Activated CD8-positive, alpha-beta memory T cell treated with anti-CD3 and anti-CD28 coated beads, Interleukin-2, amount 50 U/mL, for 48 hours (primary cell): ENCODE results near the gene HDAC9.
"Not testable (repeated sequence)": the region's sequence is repeated elsewhere in the genome, so short reads cannot be mapped to it uniquely, and the experiment has no call there.

Source experiments
- DNase-seq: peaks from one replicate; pipeline ENCODE4 v3.0.0-alpha.2; 2020

Gene HDAC9

DNA sequence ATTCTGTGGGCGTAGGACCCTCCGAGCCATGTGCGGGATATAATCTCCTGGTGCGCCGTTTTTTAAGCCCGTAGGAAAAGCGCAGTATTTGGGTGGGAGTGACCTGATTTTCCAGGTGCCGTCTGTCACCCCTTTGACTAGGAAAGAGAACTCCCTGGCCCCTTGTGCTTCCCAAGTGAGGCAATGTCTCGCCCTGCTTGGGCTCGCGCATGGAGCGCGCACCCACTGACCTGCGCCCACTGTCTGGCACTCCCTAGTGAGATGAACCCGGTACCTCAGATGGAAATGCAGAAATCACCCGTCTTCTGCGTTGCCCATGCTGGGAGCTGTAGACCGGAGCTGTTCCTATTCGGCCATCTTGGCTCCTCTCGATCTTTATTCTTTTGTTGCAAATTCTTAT lies 495.2 kb downstream of the HDAC9 start:
- DNase-seq = not testable (repeated sequence)

DNA sequence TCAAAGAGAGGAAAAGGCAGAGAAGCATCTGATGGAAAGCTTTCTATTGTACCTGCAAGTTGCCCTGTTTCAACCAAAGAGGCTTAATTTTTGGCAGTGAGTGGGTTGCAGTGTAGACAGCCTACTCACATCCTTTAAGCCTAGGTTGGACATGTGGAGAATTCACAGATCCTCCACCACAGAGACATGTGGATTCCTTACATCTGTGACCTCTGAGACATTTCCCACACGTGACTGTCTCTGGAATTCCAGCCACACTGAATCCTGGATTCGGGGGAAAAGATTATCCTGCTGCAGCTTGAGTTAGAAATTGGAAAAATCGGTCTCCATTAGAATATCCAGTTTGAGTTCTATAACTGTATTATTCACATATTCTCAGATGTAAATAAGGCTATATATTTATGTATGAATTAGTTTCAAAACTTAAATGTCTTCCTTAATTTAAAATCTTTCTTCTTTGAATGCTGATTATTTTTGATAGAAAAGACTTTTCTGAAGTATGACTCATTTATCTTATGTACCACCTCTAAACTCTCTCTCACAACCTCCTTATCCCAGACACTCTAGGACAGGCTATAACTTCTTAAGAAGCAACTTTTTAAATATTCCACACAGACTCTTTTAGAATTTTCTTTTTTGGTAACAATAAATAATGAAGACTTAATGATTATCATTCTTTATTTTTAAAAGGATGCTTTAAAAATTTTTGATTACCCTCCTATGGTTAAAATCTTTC lies 498.6 kb downstream of the HDAC9 start:
- no peak for DNase-seq

GRCh38 chr7:18995270-18995671 lies 499.7 kb downstream of the HDAC9 start:
- DNase-seq = no peak

DNA sequence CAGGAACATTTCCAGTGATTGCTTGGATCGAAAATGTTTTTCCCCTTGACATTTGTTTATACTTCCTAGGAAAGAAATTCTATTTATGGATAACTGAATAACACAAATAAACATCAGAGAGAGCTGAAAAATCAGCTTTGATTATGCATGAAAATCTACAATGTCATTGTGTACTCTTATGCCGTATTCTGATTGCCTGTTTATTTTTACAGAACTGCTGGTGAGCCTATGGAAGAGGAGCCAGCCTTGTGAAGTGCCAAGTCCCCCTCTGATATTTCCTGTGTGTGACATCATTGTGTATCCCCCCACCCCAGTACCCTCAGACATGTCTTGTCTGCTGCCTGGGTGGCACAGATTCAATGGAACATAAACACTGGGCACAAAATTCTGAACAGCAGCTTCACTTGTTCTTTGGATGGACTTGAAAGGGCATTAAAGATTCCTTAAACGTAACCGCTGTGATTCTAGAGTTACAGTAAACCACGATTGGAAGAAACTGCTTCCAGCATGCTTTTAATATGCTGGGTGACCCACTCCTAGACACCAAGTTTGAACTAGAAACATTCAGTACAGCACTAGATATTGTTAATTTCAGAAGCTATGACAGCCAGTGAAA lies 500.4 kb downstream of the HDAC9 start:
- no peak for DNase-seq

DNA sequence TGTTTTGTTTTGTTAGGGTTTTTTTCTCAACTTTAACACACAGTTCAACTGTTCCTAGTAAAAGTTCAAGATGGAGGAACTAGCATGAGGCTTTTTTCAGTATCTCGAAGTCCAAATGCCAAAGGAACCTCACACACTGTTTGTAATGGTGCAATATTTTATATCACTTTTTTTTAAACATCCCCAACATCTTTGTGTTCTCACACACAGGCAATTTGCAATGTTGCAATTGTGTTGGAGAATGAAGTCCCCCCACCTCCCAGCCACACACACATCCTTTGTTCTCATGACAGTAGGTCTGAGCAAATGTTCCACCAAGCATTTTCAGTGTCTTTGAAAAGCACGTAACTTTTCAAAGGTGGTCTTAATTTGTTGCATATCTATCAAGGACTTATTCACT lies 501.0 kb downstream of the HDAC9 start:
- no peak for DNase-seq

- DNase-seq = no peak
Observed at GRCh38 chr7:18997477-18998150, 502.1 kb downstream of the HDAC9 start.

- no peak for DNase-seq
Observed at GRCh38 chr7:19000410-19000809, 504.9 kb downstream of the HDAC9 start.

GRCh38 chr7:19001854-19002253 lies 506.3 kb downstream of the HDAC9 start:
- no peak for DNase-seq

- no peak for DNase-seq
Observed at GRCh38 chr7:19009241-19009935, 513.8 kb downstream of the HDAC9 start.

- no peak for DNase-seq
Observed at GRCh38 chr7:19009936-19010280, 514.4 kb downstream of the HDAC9 start.

DNA sequence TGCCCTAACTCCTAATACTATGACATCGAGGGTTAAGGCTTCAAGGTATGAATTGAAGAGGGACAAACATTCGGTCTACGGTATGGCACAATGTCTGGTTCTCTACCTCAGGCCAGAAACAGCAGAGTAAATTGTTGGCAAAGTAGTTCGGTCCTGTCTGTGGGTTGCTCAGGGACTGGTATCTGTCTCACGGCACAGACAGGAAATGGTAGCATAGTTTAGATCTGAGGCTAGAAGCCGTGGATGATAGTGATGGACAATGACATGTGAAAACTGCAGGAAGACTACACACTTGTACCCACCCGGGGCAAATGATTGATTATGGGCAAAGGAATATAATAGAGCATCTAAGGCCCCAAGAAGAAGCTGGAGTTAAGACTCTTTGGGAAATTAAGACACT lies 515.7 kb downstream of the HDAC9 start:
- no peak for DNase-seq

- no peak for DNase-seq
Observed at GRCh38 chr7:19015098-19015497, 519.5 kb downstream of the HDAC9 start.

DNA sequence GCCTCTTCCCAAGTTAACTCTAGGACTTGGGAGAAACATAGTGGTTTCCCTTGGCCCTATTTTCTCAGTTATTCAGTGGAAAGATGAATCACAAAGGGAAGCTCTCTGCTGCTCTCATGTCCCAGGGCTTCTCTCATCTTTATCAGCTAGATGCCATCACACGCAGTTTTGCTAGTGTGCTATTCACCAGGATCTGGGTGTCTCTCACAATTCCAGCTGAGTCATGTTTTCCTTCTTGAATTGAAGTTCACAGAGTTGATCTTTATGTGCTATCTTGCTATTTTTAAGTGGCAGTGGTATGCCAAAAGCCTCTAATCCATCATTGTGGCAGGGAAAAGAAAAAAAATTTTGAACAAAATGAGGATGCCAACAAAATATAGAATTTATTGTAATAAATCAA lies 520.6 kb downstream of the HDAC9 start:
- no peak for DNase-seq

DNA sequence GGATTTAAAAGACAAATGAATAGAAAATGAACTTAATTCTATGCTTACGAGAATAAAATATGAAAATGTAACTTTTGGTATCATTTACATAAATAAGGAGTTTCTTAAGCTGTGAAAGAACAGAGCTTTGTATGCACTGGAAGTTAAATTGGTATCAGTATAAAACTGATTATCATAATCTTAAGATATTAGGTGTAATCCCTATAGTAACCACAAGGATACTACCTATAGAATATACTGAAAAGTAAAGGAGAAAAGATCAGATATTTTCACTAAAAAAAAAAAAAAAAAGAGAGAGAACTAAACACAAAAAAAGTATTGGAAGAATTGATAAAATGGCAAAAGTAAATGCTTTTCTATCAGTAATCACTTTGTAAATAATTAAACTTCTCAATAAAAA lies 521.8 kb downstream of the HDAC9 start:
- no peak for DNase-seq

DNA sequence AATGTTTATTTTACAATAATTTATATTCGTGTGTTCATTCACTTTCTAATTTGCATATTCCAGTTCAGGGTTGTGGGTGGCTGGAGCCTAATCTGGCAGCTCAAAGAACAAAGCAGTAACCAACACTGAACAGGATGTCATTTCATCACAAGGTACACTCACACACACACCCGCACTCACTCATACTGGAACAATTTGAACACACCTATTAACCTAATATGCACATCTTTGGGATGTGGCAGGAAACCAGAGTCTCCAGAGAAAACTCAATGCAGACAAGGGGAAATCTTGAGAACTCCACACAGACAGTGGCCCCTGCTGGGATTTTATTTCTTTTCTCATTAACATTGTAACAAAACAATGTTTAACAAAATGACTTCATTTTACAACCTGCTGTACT lies 524.5 kb downstream of the HDAC9 start:
- no peak for DNase-seq

DNA sequence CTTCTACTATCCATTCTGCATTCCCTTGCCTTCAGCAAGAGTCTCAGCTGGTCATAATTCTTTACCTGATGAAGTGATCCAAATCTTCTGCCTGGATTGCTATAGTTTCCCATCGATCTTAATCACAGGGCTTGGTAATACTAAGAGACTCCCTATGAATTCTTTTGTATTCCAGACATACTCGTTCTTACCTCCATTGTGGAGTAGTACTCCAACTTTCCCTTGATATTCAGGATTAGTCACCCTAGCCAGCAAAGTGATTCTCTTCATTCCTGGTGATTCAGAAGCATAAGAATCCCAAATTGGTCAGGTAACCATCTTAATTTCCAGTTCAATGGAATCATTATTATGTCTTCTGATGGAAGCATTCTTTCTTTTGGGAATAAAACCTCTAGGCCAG lies 525.2 kb downstream of the HDAC9 start:
- DNase-seq = no peak

DNA sequence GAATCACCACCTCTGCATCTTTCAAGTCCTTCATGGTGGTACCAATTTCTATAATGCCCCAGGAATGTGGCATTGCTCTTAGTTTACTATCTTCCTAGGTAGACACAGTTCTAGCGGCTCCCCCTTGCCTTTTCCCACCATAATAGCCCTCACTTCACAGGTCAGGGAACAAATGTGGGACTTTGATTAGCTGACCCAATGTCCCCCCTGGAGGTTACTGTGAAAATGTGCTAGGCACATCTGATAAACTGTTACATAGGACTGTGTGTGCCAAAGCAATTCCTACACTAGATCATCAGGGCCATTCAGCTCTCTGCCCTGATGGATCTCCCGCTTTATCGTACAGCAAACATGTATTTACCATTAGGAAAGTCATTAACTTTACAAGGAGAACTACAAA lies 527.9 kb downstream of the HDAC9 start:
- no peak for DNase-seq

DNA sequence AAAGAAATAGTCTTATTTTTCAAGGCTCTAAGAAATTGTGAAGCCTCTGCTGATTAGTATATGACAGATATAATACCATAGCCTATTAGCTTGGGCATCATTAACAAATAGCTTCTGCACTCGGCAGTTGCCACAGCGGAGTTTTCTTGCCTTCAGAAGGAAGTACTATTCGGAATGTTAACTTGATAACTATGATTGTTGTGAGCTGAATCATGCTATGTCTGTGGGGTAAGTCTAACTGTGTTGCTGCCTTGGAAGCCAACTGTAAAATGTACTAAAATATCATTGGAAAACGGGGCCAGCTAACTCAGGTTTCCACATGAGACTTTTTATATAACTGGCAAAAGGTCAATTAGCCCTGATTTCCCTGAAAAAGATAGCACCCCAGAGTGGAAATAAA lies 528.7 kb downstream of the HDAC9 start:
- no peak for DNase-seq

- DNase-seq = no peak
Observed at GRCh38 chr7:19026888-19027287, 531.3 kb downstream of the HDAC9 start.

DNA sequence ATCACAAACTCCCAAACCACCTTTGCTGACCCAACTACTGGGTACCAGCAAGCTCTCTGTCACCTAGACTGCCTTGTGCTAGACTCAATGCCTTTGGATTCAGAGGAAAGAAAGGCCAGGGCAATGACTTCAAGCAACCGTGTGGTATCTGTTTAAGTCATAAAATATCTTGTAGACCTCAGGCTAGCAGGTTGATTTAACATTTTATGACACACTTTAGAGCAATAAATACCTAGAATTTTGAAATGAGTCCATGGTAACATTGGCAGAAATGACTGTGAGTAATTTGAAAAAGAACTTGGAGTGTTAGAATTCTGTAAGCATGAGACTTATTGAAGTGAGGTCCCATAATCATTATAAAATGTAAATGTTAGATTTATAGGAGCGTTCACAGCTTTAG lies 534.7 kb downstream of the HDAC9 start:
- DNase-seq = no peak

DNA sequence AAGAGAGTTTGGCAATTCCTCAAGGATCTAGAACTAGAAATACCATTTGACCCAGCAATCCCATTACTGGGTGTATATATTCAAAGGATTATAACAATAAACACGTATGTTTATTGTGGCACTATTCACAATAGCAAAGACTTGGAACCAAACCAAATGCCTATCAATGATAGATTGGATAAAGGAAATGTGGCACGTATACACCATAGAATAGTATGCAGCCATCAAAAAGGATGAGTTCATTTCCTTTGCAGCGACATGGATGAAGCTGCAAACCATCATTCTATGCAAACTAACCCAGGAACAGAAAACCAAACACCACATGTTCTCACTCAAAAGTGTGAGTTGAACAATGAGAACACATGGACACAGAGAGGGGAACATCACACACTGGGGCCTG lies 537.4 kb downstream of the HDAC9 start:
- not testable (repeated sequence) for DNase-seq

- peak; percentile 57 for DNase-seq
Observed at GRCh38 chr7:19051767-19052375, 556.3 kb downstream of the HDAC9 start.
